Measurements from ENCODE around the gene STOM.
"Not testable (repeated sequence)": the region's sequence is repeated elsewhere in the genome, so short reads cannot be mapped to it uniquely, and the experiment has no call there.

DNA sequence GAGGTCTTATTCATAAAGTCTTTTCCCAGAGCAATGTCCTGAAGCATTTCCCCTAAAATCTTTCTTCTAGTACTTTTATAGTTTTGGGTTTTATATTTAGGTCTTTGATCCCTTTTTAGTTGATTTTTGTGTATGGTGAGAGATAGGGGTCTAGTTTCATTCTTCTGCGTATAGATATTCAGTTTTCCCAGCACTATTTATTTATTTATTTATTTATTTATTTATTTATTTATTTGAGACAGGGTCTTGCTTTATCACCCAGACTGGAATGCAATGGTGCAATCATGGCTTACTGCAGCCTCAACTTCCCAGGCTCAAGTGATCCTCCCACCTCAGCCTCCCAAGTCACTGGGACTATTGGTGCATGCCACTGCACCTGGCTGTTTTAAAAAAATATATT, 27.2 kb upstream of the STOM start:
- TF ChIP-seq, protein P1, sequence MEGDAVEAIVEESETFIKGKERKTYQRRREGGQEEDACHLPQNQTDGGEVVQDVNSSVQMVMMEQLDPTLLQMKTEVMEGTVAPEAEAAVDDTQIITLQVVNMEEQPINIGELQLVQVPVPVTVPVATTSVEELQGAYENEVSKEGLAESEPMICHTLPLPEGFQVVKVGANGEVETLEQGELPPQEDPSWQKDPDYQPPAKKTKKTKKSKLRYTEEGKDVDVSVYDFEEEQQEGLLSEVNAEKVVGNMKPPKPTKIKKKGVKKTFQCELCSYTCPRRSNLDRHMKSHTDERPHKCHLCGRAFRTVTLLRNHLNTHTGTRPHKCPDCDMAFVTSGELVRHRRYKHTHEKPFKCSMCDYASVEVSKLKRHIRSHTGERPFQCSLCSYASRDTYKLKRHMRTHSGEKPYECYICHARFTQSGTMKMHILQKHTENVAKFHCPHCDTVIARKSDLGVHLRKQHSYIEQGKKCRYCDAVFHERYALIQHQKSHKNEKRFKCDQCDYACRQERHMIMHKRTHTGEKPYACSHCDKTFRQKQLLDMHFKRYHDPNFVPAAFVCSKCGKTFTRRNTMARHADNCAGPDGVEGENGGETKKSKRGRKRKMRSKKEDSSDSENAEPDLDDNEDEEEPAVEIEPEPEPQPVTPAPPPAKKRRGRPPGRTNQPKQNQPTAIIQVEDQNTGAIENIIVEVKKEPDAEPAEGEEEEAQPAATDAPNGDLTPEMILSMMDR (IDR thresholded peaks at IDR 0.05) = not testable (repeated sequence)
- not testable (repeated sequence) for TF ChIP-seq POLR2A, POLR2AphosphoS5, EP300 (IDR thresholded peaks at IDR 0.05)
